Thymus (tissue), 14 donors: ENCODE data around the gene TXNDC16. TPM values are rescaled to one million over a fixed set of nuclear protein-coding genes. Genes with fewer than 3 reads are reported as not detected.

Experiments
- DNase-seq, 9 donors: peaks; one replicate each; pipeline ENCODE4 v3.0.0-alpha.2; 2013; ENCODE audit warnings: low spot score in 9 of 9, low read depth in 6 of 9, missing footprints in 1 of 9
- H3K27ac ChIP-seq, 2 donors: one replicate each; pipeline ENCODE4 v1.5.1; 2013; ENCODE audit warnings: control low read depth in 1 of 2, low read depth in 1 of 2, low read length in 1 of 2, mild to moderate bottlenecking in 1 of 2, moderate library complexity in 1 of 2
- H3K27me3 ChIP-seq, 2 donors: one replicate each; pipeline ENCODE4 v1.5.1; 2013; ENCODE audit warnings: low read length in 1 of 2; ENCODE audit not compliant: control insufficient read depth in 2 of 2, insufficient read depth in 1 of 2
- H3K36me3 ChIP-seq, 2 donors: one replicate each; pipeline ENCODE4 v1.5.1; 2013; ENCODE audit warnings: low read length in 1 of 2, mild to moderate bottlenecking in 1 of 2, moderate library complexity in 1 of 2; ENCODE audit not compliant: control insufficient read depth in 2 of 2, insufficient read depth in 2 of 2
- H3K4me1 ChIP-seq, 2 donors: one replicate each; pipeline ENCODE4 v1.5.1; 2013; ENCODE audit warnings: low read length in 2 of 2; ENCODE audit not compliant: control insufficient read depth in 2 of 2, insufficient read depth in 2 of 2
- H3K4me3 ChIP-seq, 2 donors: one replicate each; pipeline ENCODE4 v1.5.1; 2013; ENCODE audit warnings: low read length in 2 of 2, control low read depth in 1 of 2, mild to moderate bottlenecking in 1 of 2
- H3K9me3 ChIP-seq, 2 donors: one replicate each; pipeline ENCODE4 v1.5.1; 2013; ENCODE audit warnings: low read length in 1 of 2, mild to moderate bottlenecking in 1 of 2; ENCODE audit not compliant: control insufficient read depth in 2 of 2, insufficient read depth in 1 of 2
- WGBS: extraction: QIAGEN DNeasy Blood & Tissue Kit; methylation state at CpG from one replicate; pipeline ENCODE4 v1.1.7; 2013; 5-methylcytosine and 5-hydroxymethylcytosine counted together
- long read RNA-seq, 10 donors: transcript quantifications; one replicate each; lab custom pipeline, GENCODE V29; 2026
- polyA plus RNA-seq: library from polyadenylated mRNA; stranded (reverse); fragments of 200-250 nt; gene quantifications from one replicate; pipeline ENCODE4 v1.2.3, GENCODE V29; 2013
- total RNA-seq: library from RNA; stranded (reverse); fragments of 120-200 nt; gene quantifications from one replicate; pipeline ENCODE4 v1.2.4, GENCODE V29; 2013
- donor health status: healthy.

TXNDC16 gene
- total RNA-seq (10.2 TPM), polyA plus RNA-seq (4.1 TPM)
- long read RNA-seq, donor 1, full-length matches to known transcripts = 1 of 1 reads
- long read RNA-seq, donor 1, partial matches to known transcripts = 0 of 1 reads
- long read RNA-seq, donor 1, other reads (novel, unspliced or antisense) = 0 of 1 reads
- long read RNA-seq, donor 2 = 0 reads
- long read RNA-seq, donor 3, full-length matches to known transcripts = 1 of 1 reads
- long read RNA-seq, donor 3, partial matches to known transcripts = 0 of 1 reads
- long read RNA-seq, donor 3, other reads (novel, unspliced or antisense) = 0 of 1 reads
- long read RNA-seq, donor 4 = 0 reads
- long read RNA-seq, donor 5, full-length matches to known transcripts = 1 of 6 reads
- long read RNA-seq, donor 5, partial matches to known transcripts = 5 of 6 reads
- long read RNA-seq, donor 5, other reads (novel, unspliced or antisense) = 0 of 6 reads
- long read RNA-seq, donor 6, full-length matches to known transcripts = 1 of 1 reads
- long read RNA-seq, donor 6, partial matches to known transcripts = 0 of 1 reads
- long read RNA-seq, donor 6, other reads (novel, unspliced or antisense) = 0 of 1 reads
- long read RNA-seq, donor 7, partial matches to known transcripts = 5 of 5 reads
- long read RNA-seq, donor 7, other reads (novel, unspliced or antisense) = 0 of 5 reads
- long read RNA-seq, donor 8 = 0 reads
- long read RNA-seq, donor 9 = 0 reads
- long read RNA-seq, donor 10, partial matches to known transcripts = 5 of 5 reads
- long read RNA-seq, donor 10, other reads (novel, unspliced or antisense) = 0 of 5 reads

- Histone ChIP-seq H3K4me1 (peaks cover 17 to 18% of the 10 kb centered on the region in 2 donors), H3K4me3 (peak within 1 kb of the TSS; percentile 68 to 74), H3K27ac (peak within 1 kb of the TSS; percentile 95 to 96), H3K27me3 (peaks cover 0 to 11% of the 10 kb centered on the region in 2 donors), H3K9me3 (no peaks in the 10 kb centered on the region), H3K36me3 (no peaks in the 10 kb centered on the region)
- under 1% methylated on average over 81 of the region's 81 CpGs for WGBS
- DNase-seq = peak; percentile 98 to 100 (median 100)
These were observed at the start of gene TXNDC16, which contains the start of gene GPR137C for GRCh38 chr14:52552063-52552988. TXNDC16 (minus strand) TSS chr14:52552505; CDS start chr14:52543557, 8,948 bp downstream. GPR137C (plus strand) TSS chr14:52552836; CDS start chr14:52553148, 312 bp downstream.

- H3K27me3 ChIP-seq = no peaks in the 10 kb centered on the region
- no peaks in the 10 kb centered on the region for H3K36me3 ChIP-seq
- no peaks in the 10 kb centered on the region for H3K4me1 ChIP-seq
- WGBS = 98% methylated on average over 3 of the region's 3 CpGs
- H3K9me3 ChIP-seq = no peaks in the 10 kb centered on the region
- no peak for DNase-seq
- no peak overlapping the region for H3K4me3 ChIP-seq
- no peak overlapping the region for H3K27ac ChIP-seq
These were observed 47.7 kb upstream of the TXNDC16 start for GRCh38 chr14:52599974-52600373.

- Histone ChIP-seq H3K27ac (no peak overlapping the region), H3K27me3 (no peaks in the 10 kb centered on the region), H3K4me3 (no peak overlapping the region), H3K4me1 (no peaks in the 10 kb centered on the region), H3K9me3 (no peaks in the 10 kb centered on the region), H3K36me3 (no peaks in the 10 kb centered on the region)
- 100% methylated on average over 1 of the region's 1 CpG for WGBS
- no peak for DNase-seq
These were observed 46.3 kb upstream of the TXNDC16 start for GRCh38 chr14:52598568-52598967.

GRCh38 chr14:52596861-52597260 lies 44.6 kb upstream of the TXNDC16 start:
- H3K36me3 ChIP-seq = no peaks in the 10 kb centered on the region
- 90% methylated on average over 5 of the region's 5 CpGs for WGBS
- H3K4me1 ChIP-seq = no peaks in the 10 kb centered on the region
- H3K27ac ChIP-seq = no peak overlapping the region
- no peak overlapping the region for H3K4me3 ChIP-seq
- DNase-seq = no peak
- no peaks in the 10 kb centered on the region for H3K9me3 ChIP-seq
- H3K27me3 ChIP-seq = no peaks in the 10 kb centered on the region

- DNase-seq = no peak
- Histone ChIP-seq H3K4me1 (no peaks in the 10 kb centered on the region), H3K36me3 (no peaks in the 10 kb centered on the region), H3K27ac (no peak overlapping the region), H3K27me3 (no peaks in the 10 kb centered on the region), H3K4me3 (no peak overlapping the region), H3K9me3 (no peaks in the 10 kb centered on the region)
- 94% methylated on average over 10 of the region's 10 CpGs for WGBS
These were observed 44.0 kb upstream of the TXNDC16 start for GRCh38 chr14:52596320-52596719.

- no peaks in the 10 kb centered on the region for H3K27me3 ChIP-seq
- no peaks in the 10 kb centered on the region for H3K4me1 ChIP-seq
- H3K27ac ChIP-seq = no peak overlapping the region
- no peaks in the 10 kb centered on the region for H3K36me3 ChIP-seq
- DNase-seq = no peak
- H3K9me3 ChIP-seq = no peaks in the 10 kb centered on the region
- no peak overlapping the region for H3K4me3 ChIP-seq
- 93% methylated on average over 1 of the region's 1 CpG for WGBS
These were observed 38.0 kb upstream of the TXNDC16 start for GRCh38 chr14:52590318-52590717.

- no peaks in the 10 kb centered on the region for H3K9me3 ChIP-seq
- WGBS = 81% methylated on average over 4 of the region's 4 CpGs
These were observed 37.3 kb upstream of the TXNDC16 start for GRCh38 chr14:52589646-52590045.

GRCh38 chr14:52583544-52583943 lies 31.2 kb upstream of the TXNDC16 start:
- H3K9me3 ChIP-seq = no peaks in the 10 kb centered on the region
- no peaks in the 10 kb centered on the region for H3K4me1 ChIP-seq
- H3K36me3 ChIP-seq = no peaks in the 10 kb centered on the region
- H3K27me3 ChIP-seq = no peaks in the 10 kb centered on the region
- H3K27ac ChIP-seq = no peak overlapping the region
- H3K4me3 ChIP-seq = no peak overlapping the region
- DNase-seq = no peak

More at GRCh38 chr14:52589646-52590045, 37.3 kb upstream of the TXNDC16 start:
- no peak for DNase-seq
- no peaks in the 10 kb centered on the region for H3K36me3 ChIP-seq
- H3K27ac ChIP-seq = no peak overlapping the region
- H3K27me3 ChIP-seq = no peaks in the 10 kb centered on the region
- H3K4me1 ChIP-seq = no peaks in the 10 kb centered on the region
- no peak overlapping the region for H3K4me3 ChIP-seq
